Neuronal stem cell (in vitro differentiated cells): Measurements from ENCODE around the gene SFRP2.

Experiments
- DNase-seq: peaks from one replicate; pipeline ENCODE4 v3.0.0-alpha.2; 2013; ENCODE audit warnings: low spot score
- H2AFZ ChIP-seq: one replicate; pipeline ENCODE4 v1.6.1; 2013; ENCODE audit warnings: mild to moderate bottlenecking, low read length, inconsistent platforms
- H2AK5ac ChIP-seq: 2 replicates; pipeline ENCODE4 v1.6.1; 2013; ENCODE audit warnings: low read depth, mild to moderate bottlenecking, inconsistent platforms, low read length, moderate library complexity, mixed read lengths
- H2BK120ac ChIP-seq: 2 replicates; pipeline ENCODE4 v1.6.1; 2013; ENCODE audit warnings: low read depth, mild to moderate bottlenecking, inconsistent platforms, low read length, moderate library complexity, mixed read lengths
- H2BK12ac ChIP-seq: one replicate; pipeline ENCODE4 v1.6.1; 2013; ENCODE audit warnings: low read length, inconsistent platforms
- H2BK15ac ChIP-seq: 2 replicates; pipeline ENCODE4 v1.6.1; 2013; ENCODE audit warnings: mild to moderate bottlenecking, low read length, inconsistent platforms, mixed read lengths
- H2BK5ac ChIP-seq: one replicate; pipeline ENCODE4 v1.6.1; 2013; ENCODE audit warnings: inconsistent platforms, mild to moderate bottlenecking, low read length, moderate library complexity
- H3K14ac ChIP-seq: one replicate; pipeline ENCODE4 v1.6.1; 2013; ENCODE audit warnings: low read length, inconsistent platforms
- H3K18ac ChIP-seq: 2 replicates; pipeline ENCODE4 v1.6.1; 2013; ENCODE audit warnings: low read length, inconsistent platforms
- H3K23ac ChIP-seq: 2 replicates; pipeline ENCODE4 v1.6.1; 2013; ENCODE audit warnings: low read depth, mild to moderate bottlenecking, mixed read lengths, low read length, inconsistent platforms; ENCODE audit not compliant: poor library complexity
- H3K27ac ChIP-seq: replicated peaks from 3 replicates; pipeline ENCODE4 v1.5.1; 2013; ENCODE audit warnings: low read length, inconsistent platforms
- H3K27me3 ChIP-seq, 3 experiments: 2 replicates each; pipeline ENCODE4 v1.6.1; 2013; ENCODE audit warnings: low read length in 3 of 3, mild to moderate bottlenecking in 2 of 3, inconsistent platforms in 1 of 3, low read depth in 1 of 3, mixed read lengths in 1 of 3, moderate library complexity in 1 of 3; ENCODE audit not compliant: control insufficient read depth in 3 of 3, insufficient read depth in 3 of 3
- H3K36me3 ChIP-seq, 2 donors: replicated peaks in 1 of 2; 2 replicates each; pipeline ENCODE4 v1.6.1; 2013; ENCODE audit warnings: low read length in 2 of 2; ENCODE audit not compliant: control insufficient read depth in 2 of 2, insufficient read depth in 2 of 2
- H3K4ac ChIP-seq: 2 replicates; pipeline ENCODE4 v1.6.1; 2013; ENCODE audit warnings: inconsistent platforms, mild to moderate bottlenecking, low read length, moderate library complexity
- H3K4me1 ChIP-seq, 2 donors: 1 replicate in 1 of 2; 2 replicates in 1 of 2; pipeline ENCODE4 v1.6.1; 2013; ENCODE audit warnings: low read length in 2 of 2, low read depth in 1 of 2; ENCODE audit not compliant: control insufficient read depth in 2 of 2, insufficient read depth in 1 of 2
- H3K4me2 ChIP-seq: one replicate; pipeline ENCODE4 v1.6.1; 2013; ENCODE audit warnings: mild to moderate bottlenecking, low read length, inconsistent platforms; ENCODE audit not compliant: insufficient read depth, poor library complexity, severe bottlenecking
- H3K4me3 ChIP-seq, 2 donors: 2 replicates each; pipeline ENCODE4 v1.5.1; 2013; ENCODE audit warnings: low read length in 2 of 2, mild to moderate bottlenecking in 2 of 2, inconsistent platforms in 1 of 2, moderate library complexity in 1 of 2
- H3K79me1 ChIP-seq: one replicate; pipeline ENCODE4 v1.6.1; 2013; ENCODE audit warnings: low read depth, mild to moderate bottlenecking, inconsistent platforms, low read length, moderate library complexity
- H3K9ac ChIP-seq: one replicate; pipeline ENCODE4 v1.6.1; 2013; ENCODE audit warnings: mild to moderate bottlenecking, low read depth, low read length, inconsistent platforms; ENCODE audit not compliant: poor library complexity
- H3K9me3 ChIP-seq, 2 donors: replicated peaks in 1 of 2; 2 replicates each; pipeline versions ENCODE3 to v1.6.1; 2013; ENCODE audit warnings: low read length in 2 of 2, mild to moderate bottlenecking in 2 of 2, inconsistent platforms in 1 of 2, low read depth in 1 of 2, mixed read lengths in 1 of 2, moderate library complexity in 1 of 2; ENCODE audit not compliant: control insufficient read depth in 2 of 2, insufficient read depth in 1 of 2
- H4K8ac ChIP-seq: one replicate; pipeline ENCODE4 v1.6.1; 2013; ENCODE audit warnings: low read depth, mild to moderate bottlenecking, inconsistent platforms, low read length, moderate library complexity
- H4K91ac ChIP-seq: one replicate; pipeline ENCODE4 v1.6.1; 2013; ENCODE audit warnings: low read length, low read depth, mild to moderate bottlenecking, inconsistent platforms; ENCODE audit not compliant: poor library complexity
- WGBS, 2 donors: extraction: QIAGEN DNeasy Blood & Tissue Kit; methylation state at CpG; one replicate each; pipeline ENCODE4 v1.1.7; 2013; ENCODE audit warnings: missing lambda C conversion rate in 2 of 2, mixed read lengths in 1 of 2; ENCODE audit not compliant: insufficient read length in 2 of 2, insufficient replicate concordance in 1 of 2; ENCODE audit errors: extremely low coverage in 2 of 2; 5-methylcytosine and 5-hydroxymethylcytosine counted together

SFRP2 gene

GRCh38 chr4:153791746-153792617 is 3.1 kb upstream of the SFRP2 start:
- H3K9ac ChIP-seq = peak overlapping the region; percentile 53
- peak overlapping the region; percentile 90 for H3K4me2 ChIP-seq
- peaks cover 0 to 24% of the 10 kb centered on the region in 2 donors for H3K9me3 ChIP-seq
- H3K36me3 ChIP-seq = peaks cover 0 to 9% of the 10 kb centered on the region in 2 donors
- H3K27ac ChIP-seq = peak overlapping the region; percentile 97
- DNase-seq = peak; percentile 94
- no peak overlapping the region for H3K23ac ChIP-seq
- peaks cover 16 to 20% of the 10 kb centered on the region in 2 donors for H3K4me1 ChIP-seq
- H2BK120ac ChIP-seq = no peak overlapping the region
- H4K8ac ChIP-seq = no peak overlapping the region
- H2AFZ ChIP-seq = peak overlapping the region; percentile 80
- peak overlapping the region; percentile 100 for H2AK5ac ChIP-seq
- no peak overlapping the region for H4K91ac ChIP-seq
- peak overlapping the region; percentile 83 to 97 for H3K4me3 ChIP-seq
- H3K79me1 ChIP-seq = no peaks in the 10 kb centered on the region
- H2BK15ac ChIP-seq = peak overlapping the region; percentile 77
- H3K18ac ChIP-seq = peak overlapping the region; percentile 78
- H3K27me3 ChIP-seq = no peaks in the 10 kb centered on the region
- H2BK12ac ChIP-seq = peak overlapping the region; percentile 27
- peak overlapping the region; percentile 79 for H2BK5ac ChIP-seq
- no peak overlapping the region for H3K4ac ChIP-seq
- no CpG with 5 or more reads among the region's 37 CpGs for WGBS, 2 donors
- no peak overlapping the region for H3K14ac ChIP-seq

GRCh38 chr4:153790962-153791551 is 2.2 kb upstream of the SFRP2 start:
- H3K9ac ChIP-seq = peak overlapping the region; percentile 86
- peaks cover 2 to 14% of the 10 kb centered on the region in 2 donors for H3K36me3 ChIP-seq
- peaks cover 0 to 24% of the 10 kb centered on the region in 2 donors for H3K9me3 ChIP-seq
- H2AK5ac ChIP-seq = peak overlapping the region; percentile 100
- H4K8ac ChIP-seq = peak overlapping the region; percentile 100
- H3K27ac ChIP-seq = peak overlapping the region; percentile 97
- peak overlapping the region; percentile 79 for H2BK5ac ChIP-seq
- H2BK120ac ChIP-seq = peak overlapping the region; percentile 51
- peak; percentile 70 for DNase-seq
- peak overlapping the region; percentile 80 for H2AFZ ChIP-seq
- H3K23ac ChIP-seq = peak overlapping the region; percentile 12
- no CpG with 5 or more reads among the region's 51 CpGs for WGBS, 2 donors
- H3K4me2 ChIP-seq = peak overlapping the region; percentile 90
- no peaks in the 10 kb centered on the region for H3K79me1 ChIP-seq
- peak overlapping the region; percentile 96 for H2BK12ac ChIP-seq
- H3K4ac ChIP-seq = peak overlapping the region; percentile 85
- peaks cover 16 to 19% of the 10 kb centered on the region in 2 donors for H3K4me1 ChIP-seq
- H2BK15ac ChIP-seq = peak overlapping the region; percentile 77
- peak overlapping the region; percentile 98 for H4K91ac ChIP-seq
- no peaks in the 10 kb centered on the region for H3K27me3 ChIP-seq
- peak overlapping the region; percentile 83 to 97 for H3K4me3 ChIP-seq
- peak overlapping the region; percentile 98 for H3K18ac ChIP-seq
- H3K14ac ChIP-seq = no peak overlapping the region

GRCh38 chr4:153790500-153790865 is 1.6 kb upstream of the SFRP2 start:
- Histone ChIP-seq H3K4me1 (peaks cover 19 to 20% of the 10 kb centered on the region in 2 donors), H3K4ac (peak overlapping the region; percentile 55), H3K9ac (peak overlapping the region; percentile 51), H4K8ac (no peak overlapping the region), H2AFZ (peak overlapping the region; percentile 80), H3K4me3 (peak overlapping the region; percentile 92 to 97), H3K79me1 (no peaks in the 10 kb centered on the region), H3K9me3 (peaks cover 0 to 24% of the 10 kb centered on the region in 2 donors), H4K91ac (no peak overlapping the region), H2AK5ac (no peak overlapping the region), H3K36me3 (peaks cover 2 to 20% of the 10 kb centered on the region in 2 donors), H2BK120ac (no peak overlapping the region), H3K23ac (no peak overlapping the region), H3K18ac (peak overlapping the region; percentile 85), H2BK15ac (peak overlapping the region; percentile 16), H3K4me2 (peak overlapping the region; percentile 90), H2BK5ac (peak overlapping the region; percentile 79), H3K14ac (no peak overlapping the region), H2BK12ac (no peak overlapping the region), H3K27ac (peak overlapping the region; percentile 97), H3K27me3 (no peaks in the 10 kb centered on the region)
- no CpG with 5 or more reads among the region's 10 CpGs for WGBS, 2 donors
- DNase-seq = no peak
